HG02885 (cell line): ENCODE results near the gene ZNF23.

Source experiments
- ATAC-seq: cut with Tn5 transposase; IDR thresholded peaks from one replicate; pipeline ENCODE4 v1.9.1; 2021; ENCODE audit warnings: mild to moderate bottlenecking; ENCODE audit not compliant: unreplicated experiment, poor library complexity

ZNF23 gene

GRCh38 chr16:71472931-71473330 lies 10.9 kb upstream of the ZNF23 start:
- ATAC-seq = no peak

GRCh38 chr16:71472051-71472450 lies 10.0 kb upstream of the ZNF23 start:
- ATAC-seq = no peak

- no peak for ATAC-seq
Observed at GRCh38 chr16:71467810-71468209, 5.8 kb upstream of the ZNF23 start.

GRCh38 chr16:71464231-71464630 lies 2.2 kb upstream of the ZNF23 start:
- no peak for ATAC-seq

GRCh38 chr16:71460941-71461340 lies 1.1 kb downstream of the ZNF23 start:
- ATAC-seq = no peak

GRCh38 chr16:71460236-71460635 lies 1.8 kb downstream of the ZNF23 start:
- no peak for ATAC-seq

- no peak for ATAC-seq
Observed at GRCh38 chr16:71459510-71459909, 2.5 kb downstream of the ZNF23 start.

- no peak for ATAC-seq
Observed at GRCh38 chr16:71456801-71457200, 5.2 kb downstream of the ZNF23 start.

GRCh38 chr16:71453036-71453435 lies 9.0 kb downstream of the ZNF23 start:
- ATAC-seq = no peak

- ATAC-seq = no peak
Observed at GRCh38 chr16:71449020-71449419, 13.0 kb downstream of the ZNF23 start.

GRCh38 chr16:71448274-71448866 lies 13.7 kb downstream of the ZNF23 start:
- no peak for ATAC-seq

GRCh38 chr16:71443714-71444113 lies 18.3 kb downstream of the ZNF23 start:
- ATAC-seq = no peak

GRCh38 chr16:71442051-71442440 lies 20.0 kb downstream of the ZNF23 start, which contains the start of gene TLE7:
Gene TLE7, minus strand, starts transcription at chr16:71442054. Its CDS starts 8,730 bp downstream, at chr16:71433324.
- ATAC-seq = no peak

- ATAC-seq = no peak
Observed at GRCh38 chr16:71441348-71442050, 20.5 kb downstream of the ZNF23 start.

- no peak for ATAC-seq
Observed at GRCh38 chr16:71440669-71441347, 21.2 kb downstream of the ZNF23 start.

GRCh38 chr16:71439523-71439922 lies 22.5 kb downstream of the ZNF23 start:
- no peak for ATAC-seq

- no peak for ATAC-seq
Observed at GRCh38 chr16:71436473-71436872, 25.6 kb downstream of the ZNF23 start.

GRCh38 chr16:71432906-71433305 lies 29.1 kb downstream of the ZNF23 start:
- no peak for ATAC-seq

GRCh38 chr16:71431991-71432390 lies 30.1 kb downstream of the ZNF23 start:
- no peak for ATAC-seq

- ATAC-seq = no peak
Observed at GRCh38 chr16:71431176-71431575, 30.9 kb downstream of the ZNF23 start.

GRCh38 chr16:71430744-71431143 lies 31.3 kb downstream of the ZNF23 start:
- no peak for ATAC-seq

GRCh38 chr16:71429581-71429980 lies 32.5 kb downstream of the ZNF23 start:
- ATAC-seq = no peak
